Suprapubic skin (tissue), 4 donors: ENCODE data around the gene CEPT1.

Experiments
- EP300 ChIP-seq: sonication (generic); formaldehyde crosslinking; IDR thresholded peaks from one replicate; pipeline ENCODE4 v1.6.1; 2017; ENCODE audit warnings: antibody characterized with exemption
- POLR2A ChIP-seq, 2 donors: fragments of 450-650 bp; IDR thresholded peaks; one replicate each; pipeline ENCODE4 v1.6.1; 2017; ENCODE audit warnings: antibody characterized with exemption in 2 of 2, mild to moderate bottlenecking in 2 of 2, moderate library complexity in 2 of 2
- POLR2AphosphoS5 ChIP-seq, 3 donors: sonication (generic); formaldehyde crosslinking; IDR thresholded peaks; one replicate each; pipeline ENCODE4 v1.6.1; 2017; ENCODE audit warnings: antibody characterized with exemption in 3 of 3
- TF ChIP-seq, protein P1 (sequence below), 2 donors: fragments of 200-600 bp in 1 of 2; fragments of 450-650 bp in 1 of 2; sonication (generic) in 1 of 2; IDR thresholded peaks; one replicate each; pipeline ENCODE4 v1.5.1; 2016 to 2019; ENCODE audit warnings: antibody characterized with exemption in 2 of 2, mild to moderate bottlenecking in 1 of 2, moderate library complexity in 1 of 2

DNA sequence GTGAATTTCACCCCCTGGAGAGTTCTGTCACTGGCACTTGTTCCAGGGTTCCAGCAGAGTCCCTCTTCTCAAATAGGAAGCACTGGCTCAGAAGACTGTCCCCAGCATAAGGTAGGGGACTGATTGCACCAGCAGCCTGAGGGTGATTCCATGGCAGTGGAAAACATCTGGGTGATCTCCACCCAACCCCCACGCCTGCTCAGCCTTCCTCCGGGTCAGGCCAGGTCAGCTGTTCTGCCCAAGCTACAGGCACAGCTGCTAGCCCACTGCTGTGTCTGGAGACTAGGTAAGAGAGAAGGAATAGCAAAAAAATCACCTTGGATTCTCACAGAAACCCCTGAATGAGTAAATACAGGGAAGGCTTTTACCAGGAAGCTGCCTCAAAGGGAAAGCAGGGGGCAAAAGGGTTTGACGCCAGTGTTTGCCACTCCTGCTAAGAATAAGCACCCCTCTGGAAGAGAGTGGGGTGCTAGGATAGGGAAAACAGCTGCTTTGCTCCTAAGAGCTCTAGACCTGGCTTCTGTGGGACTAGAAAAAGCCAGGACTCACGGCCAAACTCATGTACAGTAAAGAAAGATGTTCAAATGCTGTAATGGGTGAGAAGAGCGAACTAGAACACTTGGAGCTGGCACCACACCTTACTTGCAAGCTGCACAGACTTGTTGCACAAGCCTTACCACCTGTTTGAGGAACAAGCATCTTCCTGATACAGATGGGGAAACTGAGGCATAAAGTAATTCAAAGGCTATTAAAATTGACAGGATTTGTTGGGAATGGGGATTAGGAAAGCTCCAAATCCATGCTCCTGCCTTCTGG is 61.5 kb downstream of the CEPT1 start:
- TF ChIP-seq, protein P1, sequence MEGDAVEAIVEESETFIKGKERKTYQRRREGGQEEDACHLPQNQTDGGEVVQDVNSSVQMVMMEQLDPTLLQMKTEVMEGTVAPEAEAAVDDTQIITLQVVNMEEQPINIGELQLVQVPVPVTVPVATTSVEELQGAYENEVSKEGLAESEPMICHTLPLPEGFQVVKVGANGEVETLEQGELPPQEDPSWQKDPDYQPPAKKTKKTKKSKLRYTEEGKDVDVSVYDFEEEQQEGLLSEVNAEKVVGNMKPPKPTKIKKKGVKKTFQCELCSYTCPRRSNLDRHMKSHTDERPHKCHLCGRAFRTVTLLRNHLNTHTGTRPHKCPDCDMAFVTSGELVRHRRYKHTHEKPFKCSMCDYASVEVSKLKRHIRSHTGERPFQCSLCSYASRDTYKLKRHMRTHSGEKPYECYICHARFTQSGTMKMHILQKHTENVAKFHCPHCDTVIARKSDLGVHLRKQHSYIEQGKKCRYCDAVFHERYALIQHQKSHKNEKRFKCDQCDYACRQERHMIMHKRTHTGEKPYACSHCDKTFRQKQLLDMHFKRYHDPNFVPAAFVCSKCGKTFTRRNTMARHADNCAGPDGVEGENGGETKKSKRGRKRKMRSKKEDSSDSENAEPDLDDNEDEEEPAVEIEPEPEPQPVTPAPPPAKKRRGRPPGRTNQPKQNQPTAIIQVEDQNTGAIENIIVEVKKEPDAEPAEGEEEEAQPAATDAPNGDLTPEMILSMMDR (IDR thresholded peaks at IDR 0.05), result no peak
- TF ChIP-seq POLR2AphosphoS5 (IDR thresholded peaks at IDR 0.05), result no peak
- TF ChIP-seq POLR2A (IDR thresholded peaks at IDR 0.05), result no peak
- no peak for TF ChIP-seq EP300
